ENCODE measurements around the gene SLC3A2.
"Not testable (repeated sequence)": the region's sequence is repeated elsewhere in the genome, so short reads cannot be mapped to it uniquely, and the experiment has no call there.

Gene SLC3A2

GRCh38 chr11:62852523-62853188 is 28.0 kb upstream of the SLC3A2 start:
- no peak for DNase-seq (ENCODE audit: low read depth, low spot score)

GRCh38 chr11:62853279-62853965 is 27.3 kb upstream of the SLC3A2 start:
- DNase-seq (ENCODE audit: low read depth, low spot score) = no peak

GRCh38 chr11:62854013-62854824 is 26.5 kb upstream of the SLC3A2 start:
- no peak for DNase-seq (ENCODE audit: low read depth, low spot score)

GRCh38 chr11:62854825-62855570 is 25.7 kb upstream of the SLC3A2 start:
- no peak for DNase-seq (ENCODE audit: low read depth, low spot score)

- DNase-seq (ENCODE audit: low read depth, low spot score) = peak; percentile 95
These were observed 24.9 kb upstream of the SLC3A2 start for GRCh38 chr11:62855571-62856332.

GRCh38 chr11:62856333-62856895 is 24.3 kb upstream of the SLC3A2 start:
- DNase-seq (ENCODE audit: low read depth, low spot score) = no peak

GRCh38 chr11:62857541-62857982 is 23.1 kb upstream of the SLC3A2 start:
- DNase-seq (ENCODE audit: low read depth, low spot score) = no peak

- no peak for DNase-seq (ENCODE audit: low read depth, low spot score)
These were observed 22.5 kb upstream of the SLC3A2 start for GRCh38 chr11:62858201-62858600.

GRCh38 chr11:62859281-62859703 is 21.4 kb upstream of the SLC3A2 start:
- not testable (repeated sequence) for DNase-seq (ENCODE audit: low read depth, low spot score)

- no peak for DNase-seq (ENCODE audit: low read depth, low spot score)
These were observed 19.7 kb upstream of the SLC3A2 start for GRCh38 chr11:62860835-62861563.

GRCh38 chr11:62861564-62862192 is 19.0 kb upstream of the SLC3A2 start:
- DNase-seq (ENCODE audit: low read depth, low spot score) = not testable (repeated sequence)

- DNase-seq (ENCODE audit: low read depth, low spot score) = no peak
These were observed 16.9 kb upstream of the SLC3A2 start for GRCh38 chr11:62863687-62864335.

- DNase-seq (ENCODE audit: low read depth, low spot score) = no peak
These were observed 15.1 kb upstream of the SLC3A2 start for GRCh38 chr11:62865635-62866034.

GRCh38 chr11:62874851-62875250 is 5.8 kb upstream of the SLC3A2 start:
- no peak for DNase-seq (ENCODE audit: low read depth, low spot score)

- no peak for DNase-seq (ENCODE audit: low read depth, low spot score)
These were observed 4.8 kb upstream of the SLC3A2 start for GRCh38 chr11:62875698-62876478.

GRCh38 chr11:62876712-62877111 is 4.0 kb upstream of the SLC3A2 start:
- no peak for DNase-seq (ENCODE audit: low read depth, low spot score)

- DNase-seq (ENCODE audit: low read depth, low spot score) = no peak
These were observed 1.3 kb upstream of the SLC3A2 start for GRCh38 chr11:62879235-62879978.

Measured in activated CD4-positive, CD25-positive, alpha-beta regulatory T cell treated with anti-CD3 and anti-CD28 coated beads, Interleukin-2, amount 50 U/mL, for 16 hours (primary cell).